ENCODE results near the gene OCA2. TPM values are rescaled to one million over a fixed set of nuclear protein-coding genes. Genes with fewer than 3 reads are reported as not detected.

Gene OCA2
- total RNA-seq, result not detected in 2 replicates

DNA sequence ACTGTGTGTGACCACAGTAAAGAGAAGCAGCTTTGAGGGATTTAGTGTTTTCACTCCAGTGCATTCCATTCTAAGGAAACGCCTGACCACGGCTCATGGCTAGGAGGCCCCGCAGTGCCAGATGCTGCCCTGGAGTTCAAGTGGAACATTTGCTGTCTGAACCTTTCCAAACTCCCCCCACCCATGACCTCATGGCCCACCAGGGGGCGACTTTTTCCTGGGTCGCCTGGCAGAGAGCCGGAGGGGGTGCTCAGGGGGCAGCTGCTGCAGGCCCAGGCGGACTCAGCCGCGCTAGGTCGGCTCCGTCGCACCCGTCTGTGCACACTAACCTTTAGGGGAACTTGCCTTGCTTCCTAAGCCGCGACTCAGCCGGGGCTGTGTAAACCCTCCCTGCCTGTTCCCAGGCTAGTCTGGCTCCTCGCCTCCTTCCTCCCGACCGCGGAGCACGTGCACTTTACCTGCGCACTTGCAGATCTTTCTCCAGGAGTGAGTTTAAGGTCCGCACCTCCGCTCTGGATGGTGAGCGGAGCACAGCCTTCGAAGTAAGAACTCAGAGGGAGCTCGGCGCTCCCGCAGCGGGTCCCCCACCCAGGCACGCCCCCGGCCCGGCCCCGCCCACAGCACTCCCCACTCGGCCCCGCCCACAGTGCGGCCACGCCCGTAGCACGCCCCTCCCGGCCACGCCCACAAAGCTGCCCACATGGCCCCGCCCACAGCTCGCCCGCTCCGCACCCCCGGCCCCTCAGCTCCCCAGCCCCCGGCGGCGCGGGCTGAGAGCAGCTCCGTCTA is at the start of gene OCA2:
Gene OCA2, minus strand, starts transcription at position 550 of the 789 bp plus-strand sequence. CDS start 17,441 bp downstream, outside the sequence.

Other genes starting within 250 kb of the OCA2 start
- 56.1 and 72.5 TPM in 2 replicates for gene HERC2, start 222.9 kb upstream of the OCA2 start, total RNA-seq

All from thoracic aorta endothelial cell (primary cell).